Smooth muscle cell of the coronary artery (primary cell): Measurements from ENCODE around the gene ABCB4. TPM values are rescaled to one million over a fixed set of nuclear protein-coding genes. Genes with fewer than 3 reads are reported as not detected.

Experiments
- total RNA-seq: library from RNA; depleted of rRNA; stranded (reverse); fragments of >200 nt; gene quantifications from 2 replicates; pipeline ENCODE4 v1.2.3, GENCODE V29; 2014; ENCODE audit warnings: low replicate concordance

Gene ABCB4
- 0.08 and 0.12 TPM in 2 replicates for total RNA-seq

DNA sequence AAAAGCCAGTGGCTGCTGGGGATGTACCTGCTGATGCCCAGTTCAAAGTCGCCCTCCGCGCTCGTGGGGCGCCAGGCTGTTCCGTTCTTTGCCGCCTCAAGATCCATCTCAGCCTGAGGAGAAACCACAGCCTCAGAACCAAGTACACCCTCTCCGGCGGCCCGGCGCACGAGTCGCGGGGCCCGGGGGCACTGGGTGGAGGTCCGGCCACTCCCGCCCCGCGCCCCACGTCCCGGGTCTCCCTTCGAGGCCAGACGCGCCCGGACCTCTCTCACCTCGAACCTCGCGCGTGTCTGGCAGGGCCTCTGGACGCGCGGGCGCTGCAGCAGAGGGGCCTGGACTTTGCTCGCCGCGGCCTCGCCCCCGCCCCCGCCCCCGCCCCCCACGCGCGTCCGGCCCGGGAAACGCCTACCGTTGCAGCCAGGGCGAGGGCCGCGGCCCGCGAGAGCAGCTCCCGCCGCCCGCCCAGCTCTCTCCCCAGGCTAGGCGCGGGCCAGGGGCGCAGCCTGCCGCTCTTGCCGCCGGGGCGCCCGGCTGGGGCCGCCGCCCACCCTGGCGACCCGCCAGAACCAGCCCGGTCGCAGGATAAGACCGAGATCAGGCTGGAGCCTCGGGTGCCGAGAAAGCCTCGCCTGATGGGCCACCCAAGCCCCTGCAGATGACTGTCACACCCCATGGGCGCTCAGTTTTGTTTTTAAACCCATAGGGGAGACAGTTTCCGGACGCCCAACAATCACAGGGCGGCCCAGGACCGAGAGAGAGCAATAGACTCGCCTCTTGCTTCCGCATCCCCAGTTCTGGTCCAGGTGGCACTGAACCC lies at the start of gene ABCB4:
Gene ABCB4, minus strand, starts transcription at position 322 of the 820 bp plus-strand sequence. Its CDS starts 215 bp downstream, at position 107.

Other genes with a start within 250 kb of the ABCB4 start
- gene CROT, start 130.0 kb downstream of the ABCB4 start, total RNA-seq = 13.3 and 16.3 TPM in 2 replicates
- gene ABCB1, start 125.2 kb upstream of the ABCB4 start, total RNA-seq = 0.75 TPM in 1 of 2 replicates, not detected in the other
- gene RUNDC3B, start 152.7 kb upstream of the ABCB4 start, total RNA-seq = 0.12 and 0.15 TPM in 2 replicates